Measurements from ENCODE around the gene DCDC2.
"Not testable (repeated sequence)": the region's sequence is repeated elsewhere in the genome, so short reads cannot be mapped to it uniquely, and the experiment has no call there.

Gene DCDC2

DNA sequence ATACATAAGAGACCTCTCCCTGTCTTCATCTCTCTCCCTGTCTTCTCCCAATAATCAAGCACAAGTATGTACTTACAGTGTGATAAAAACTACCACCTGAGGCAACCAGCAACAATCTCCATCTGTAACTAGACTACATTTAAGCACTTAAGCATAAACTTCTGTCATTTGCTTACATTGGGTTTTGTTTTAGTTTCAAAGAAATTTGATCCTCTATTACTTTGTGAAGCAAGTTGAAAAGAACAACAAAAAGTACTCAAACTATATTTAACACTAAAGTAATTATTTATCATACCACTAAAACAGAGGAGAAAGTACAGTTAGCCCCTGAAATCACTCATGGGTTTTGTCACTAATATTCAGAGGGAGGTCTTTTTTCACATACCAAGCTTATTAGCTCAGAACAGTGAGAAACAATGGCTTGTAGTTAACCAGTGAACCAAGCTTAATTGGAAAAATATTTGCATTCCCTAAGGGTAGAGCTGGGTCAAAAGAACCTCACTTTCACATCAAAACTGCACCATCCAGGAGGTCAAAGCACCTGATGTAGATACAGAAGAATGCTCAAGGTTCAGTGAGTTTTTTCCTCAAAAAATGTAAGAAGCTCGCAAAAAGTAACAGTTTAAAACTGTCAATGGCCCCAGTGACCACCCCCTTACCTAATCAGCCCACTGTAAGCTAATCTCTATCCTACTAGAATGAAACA is 34.1 kb downstream of the DCDC2 start:
- DNase-seq, result no peak

DNA sequence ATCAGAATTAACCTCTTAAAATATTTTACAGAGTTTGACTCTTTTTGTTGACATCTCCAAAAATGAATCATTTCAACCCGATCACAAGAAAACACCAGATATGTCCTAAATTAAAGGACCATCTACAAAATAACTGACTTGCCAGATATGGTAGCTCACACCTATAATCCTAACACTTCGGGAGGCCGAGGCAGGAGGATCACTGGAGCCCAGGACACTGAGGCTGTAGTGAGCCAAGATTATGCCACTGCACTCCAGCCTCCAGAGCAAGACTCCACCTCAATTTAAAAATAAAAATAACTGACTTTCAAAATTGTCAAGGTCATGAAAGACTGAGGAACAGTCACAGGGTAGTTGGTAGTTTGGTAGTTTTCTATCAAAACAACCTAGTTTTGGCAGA is 34.9 kb downstream of the DCDC2 start:
- no peak for DNase-seq

DNA sequence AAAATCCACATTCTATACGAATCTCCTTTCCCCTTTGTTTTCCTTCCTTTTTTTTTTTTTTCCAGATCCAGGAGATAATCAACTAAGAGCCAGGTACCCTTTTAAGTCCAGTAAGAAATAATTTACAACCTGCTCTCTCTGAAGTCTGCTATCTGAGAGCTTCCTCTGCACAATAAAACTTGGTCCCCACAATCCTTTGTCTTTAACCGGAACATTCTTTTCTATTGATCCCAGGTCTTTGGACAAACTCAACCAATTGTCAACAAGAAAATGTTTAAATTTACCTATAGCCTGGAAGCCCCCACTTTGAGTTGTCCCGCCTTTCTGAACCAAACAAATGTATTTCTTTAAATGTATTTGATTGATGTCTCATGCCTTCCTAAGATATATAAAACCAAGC is 35.4 kb downstream of the DCDC2 start:
- DNase-seq, result not testable (repeated sequence)

DNA sequence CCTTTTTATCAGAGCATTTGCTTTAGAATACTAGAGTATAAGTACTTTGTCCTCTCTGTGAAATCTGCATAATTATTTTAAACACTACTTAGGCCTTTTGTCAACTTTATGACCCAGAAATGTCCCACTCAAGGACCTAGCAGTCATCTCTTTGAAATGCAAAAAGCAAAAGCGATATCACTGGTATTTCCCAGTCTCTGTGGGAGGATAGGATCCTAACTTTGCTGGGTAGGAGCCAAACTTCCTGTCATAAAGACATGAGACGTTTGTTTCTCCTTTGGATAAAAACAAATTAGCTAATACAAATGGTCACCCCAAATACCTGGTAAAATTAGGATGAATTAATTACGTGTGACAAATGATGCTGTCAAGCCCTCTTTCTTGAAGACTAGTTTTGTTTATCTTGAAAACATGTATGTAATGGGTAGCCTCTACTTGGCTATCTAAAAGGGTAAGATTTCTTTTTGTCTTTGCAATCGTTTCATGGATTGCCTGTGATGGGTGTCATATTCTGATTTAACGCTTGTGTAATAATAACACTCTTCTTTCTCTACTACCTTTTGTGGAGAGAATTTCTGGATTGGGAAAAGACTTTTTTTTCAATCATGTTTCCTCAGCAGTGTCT is 36.2 kb downstream of the DCDC2 start:
- no peak for DNase-seq

DNA sequence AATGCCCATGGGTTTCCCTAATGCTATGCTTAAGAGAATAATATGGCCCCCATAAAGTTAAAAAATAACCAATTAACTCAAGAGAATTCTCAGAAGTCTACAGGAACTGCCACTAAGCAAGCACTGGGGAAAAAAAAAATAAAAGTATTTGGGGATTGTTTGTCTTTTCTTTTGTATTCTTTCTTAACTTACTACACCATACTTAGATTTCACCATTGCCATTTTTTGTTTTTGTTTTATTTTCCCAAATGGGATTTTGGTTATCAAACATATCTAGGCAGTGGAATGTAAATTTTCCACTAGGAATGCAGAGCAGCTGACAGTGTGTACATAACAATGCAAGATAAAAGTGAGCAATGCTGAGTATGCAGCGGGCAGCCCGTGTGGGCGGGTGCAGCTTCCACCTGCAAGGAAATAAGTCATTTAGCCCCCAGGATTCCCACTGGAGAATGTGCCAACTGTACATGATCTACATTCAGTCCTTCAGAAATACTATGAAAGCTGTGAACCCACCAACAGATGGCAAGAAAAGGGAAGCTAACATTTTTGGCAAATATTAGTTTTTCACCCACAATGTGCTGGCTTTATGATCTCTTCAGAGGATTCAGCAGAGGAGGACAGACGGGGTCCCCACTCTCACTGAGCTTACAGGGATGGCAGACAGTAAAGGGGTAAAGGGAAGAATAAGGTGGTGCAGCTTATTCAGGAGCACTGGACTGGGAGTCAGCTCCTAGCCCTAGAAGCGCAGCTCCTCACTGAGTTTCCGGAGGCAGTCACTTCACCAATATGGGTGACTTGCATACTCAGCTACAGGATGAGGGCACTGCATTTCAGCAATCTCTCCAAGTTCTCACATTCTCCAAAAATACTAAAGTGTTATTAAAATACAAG is 44.4 kb downstream of the DCDC2 start:
- no peak for DNase-seq

DNA sequence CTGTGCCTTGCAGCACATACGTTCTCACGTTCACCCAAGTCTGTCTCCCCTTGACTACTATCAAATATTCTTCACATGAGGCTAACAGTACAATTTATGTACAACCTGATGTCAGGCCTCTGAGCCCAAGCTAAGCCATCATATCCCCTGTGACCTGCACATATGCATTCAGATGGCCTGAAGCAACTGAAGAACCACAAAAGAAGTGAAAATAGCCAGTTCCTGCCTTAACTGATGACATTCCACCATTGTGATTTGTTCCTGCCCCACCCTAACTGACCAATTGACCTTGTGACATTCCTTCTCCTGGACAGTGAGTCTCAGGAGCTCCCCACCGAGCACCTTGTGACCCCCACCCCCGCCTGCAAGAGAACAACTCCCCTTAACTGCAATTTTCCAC is 46.1 kb downstream of the DCDC2 start:
- not testable (repeated sequence) for DNase-seq

DNA sequence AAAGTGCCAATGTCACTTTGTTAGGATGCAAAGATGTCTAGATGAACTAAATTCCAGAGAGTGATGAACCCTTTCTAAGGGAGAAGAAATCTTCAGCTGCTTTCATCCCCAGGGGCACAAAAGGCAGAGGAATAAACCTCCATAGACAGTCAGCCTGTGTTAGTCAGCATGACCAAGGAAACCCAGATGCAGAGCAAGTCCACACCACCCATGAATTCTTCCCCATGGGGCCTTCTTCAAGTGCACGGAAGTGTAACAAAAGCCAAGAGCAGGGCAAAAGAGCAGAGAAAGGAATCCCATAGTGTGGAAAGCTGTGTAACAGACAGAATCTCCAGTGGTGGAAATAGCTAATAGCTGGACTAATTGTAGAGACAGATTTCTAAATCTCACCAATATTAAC is 50.0 kb downstream of the DCDC2 start:
- DNase-seq, result no peak

DNA sequence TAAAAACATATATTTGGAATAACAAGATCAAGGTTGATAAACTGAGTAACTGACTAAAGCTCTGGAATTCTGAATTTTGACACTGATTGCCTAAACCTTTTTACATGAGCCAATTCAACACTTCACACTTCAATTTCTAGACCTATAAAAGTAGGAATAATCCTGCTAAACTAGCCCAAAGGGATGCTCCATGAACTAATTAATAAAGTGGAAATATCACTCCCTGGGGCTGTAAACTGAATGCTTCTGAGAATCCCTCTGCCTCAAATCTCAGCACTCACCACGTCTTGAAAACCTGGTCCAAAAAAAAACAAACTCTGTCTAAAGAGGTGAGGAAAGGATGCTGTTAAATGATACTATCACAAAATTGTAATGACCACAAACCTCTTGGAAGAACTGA is 50.9 kb downstream of the DCDC2 start:
- no peak for DNase-seq

DNA sequence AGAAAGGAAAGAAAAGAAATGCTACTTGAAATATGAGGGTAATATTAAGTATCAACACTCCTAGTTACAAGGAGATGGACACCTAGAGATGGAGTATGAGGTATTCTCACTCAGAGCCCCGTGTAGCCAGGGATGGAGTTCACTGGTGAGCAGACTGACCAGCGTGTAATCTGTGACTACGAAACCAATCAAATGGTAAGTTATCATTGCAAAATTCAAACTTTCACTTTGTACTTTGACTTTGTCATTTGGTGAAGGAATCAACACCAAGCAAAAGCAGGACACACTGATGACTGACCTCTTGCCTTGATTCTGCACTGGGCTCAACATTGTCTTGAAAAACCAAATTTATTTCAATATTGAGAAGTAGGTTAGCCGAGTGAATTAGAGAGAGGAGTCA is 51.8 kb downstream of the DCDC2 start:
- no peak for DNase-seq

DNA sequence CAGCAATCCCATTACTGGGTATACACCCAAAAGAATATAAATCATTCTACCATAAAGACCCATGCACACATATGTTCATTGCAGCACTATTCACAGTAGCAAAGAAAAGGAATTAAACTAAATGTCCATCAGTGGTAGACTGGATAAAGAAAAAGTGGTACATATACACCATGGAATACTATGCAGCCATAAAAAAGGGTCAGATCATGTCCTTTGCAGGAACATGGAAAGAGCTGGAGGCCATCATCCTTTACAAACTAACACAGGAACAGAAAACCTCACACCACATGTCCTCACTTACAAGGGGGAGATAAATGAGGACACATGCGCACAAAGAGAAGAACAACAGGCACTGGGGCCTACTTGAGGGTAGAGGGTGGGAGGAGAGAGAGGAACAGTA is 60.9 kb downstream of the DCDC2 start:
- no peak for DNase-seq

DNA sequence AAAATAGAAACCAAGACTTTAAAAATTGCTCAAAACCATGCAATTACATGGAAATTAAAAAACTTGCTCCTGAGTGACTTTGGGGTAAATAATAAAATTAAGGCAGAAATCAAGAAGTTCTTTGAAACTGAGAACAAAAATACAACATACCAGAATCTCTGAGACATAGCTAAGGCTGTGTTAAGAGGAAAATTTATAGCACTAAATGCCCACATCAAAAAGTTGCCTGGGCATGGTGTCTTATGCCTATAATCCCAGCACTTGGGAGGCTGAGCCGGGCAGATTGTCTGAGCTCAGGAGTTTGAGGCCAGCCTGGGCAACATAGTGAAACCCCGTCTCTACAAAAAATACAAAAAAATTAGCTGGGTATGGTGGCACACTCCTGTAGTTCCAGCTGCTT is 64.0 kb downstream of the DCDC2 start:
- DNase-seq, result not testable (repeated sequence)

DNA sequence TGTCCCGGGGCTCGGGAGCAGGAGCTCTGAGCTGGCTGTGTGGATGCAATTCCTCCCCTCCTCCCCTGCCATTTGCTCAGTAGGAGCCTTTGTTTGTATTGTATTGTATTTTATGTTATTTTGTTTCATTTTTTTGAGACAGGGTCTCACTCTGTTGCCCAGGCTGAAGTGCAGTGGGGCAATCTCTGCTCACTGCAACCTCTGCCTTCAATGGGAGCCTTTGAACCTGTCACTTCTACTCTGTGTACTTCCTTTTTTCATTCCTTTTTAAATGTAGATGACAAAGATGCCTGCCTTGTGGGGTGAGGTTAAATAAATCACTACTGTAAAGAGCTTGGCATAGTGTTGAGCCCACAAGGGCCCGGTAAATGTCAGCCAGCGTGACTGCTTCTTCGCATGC is 70.6 kb downstream of the DCDC2 start:
- DNase-seq, result no peak

DNA sequence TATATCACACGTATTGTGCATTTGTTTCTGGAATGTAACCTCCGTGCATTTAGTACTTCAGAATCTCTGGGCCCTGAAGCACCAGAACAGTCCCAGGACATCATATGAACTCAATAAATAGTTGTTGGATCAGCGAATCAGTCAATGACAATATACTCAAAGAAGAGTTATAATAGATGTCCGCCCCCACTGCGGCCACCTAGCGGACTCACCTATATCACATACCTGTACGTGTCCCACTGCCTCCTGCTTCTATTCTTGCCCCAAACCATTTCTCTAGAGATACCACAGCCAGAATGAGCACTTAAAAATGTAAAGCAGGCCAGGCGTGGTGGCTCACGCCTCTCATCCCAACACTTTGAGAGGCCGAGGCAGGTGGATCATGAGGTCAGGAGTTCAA is 73.9 kb downstream of the DCDC2 start:
- DNase-seq, result no peak

DNA sequence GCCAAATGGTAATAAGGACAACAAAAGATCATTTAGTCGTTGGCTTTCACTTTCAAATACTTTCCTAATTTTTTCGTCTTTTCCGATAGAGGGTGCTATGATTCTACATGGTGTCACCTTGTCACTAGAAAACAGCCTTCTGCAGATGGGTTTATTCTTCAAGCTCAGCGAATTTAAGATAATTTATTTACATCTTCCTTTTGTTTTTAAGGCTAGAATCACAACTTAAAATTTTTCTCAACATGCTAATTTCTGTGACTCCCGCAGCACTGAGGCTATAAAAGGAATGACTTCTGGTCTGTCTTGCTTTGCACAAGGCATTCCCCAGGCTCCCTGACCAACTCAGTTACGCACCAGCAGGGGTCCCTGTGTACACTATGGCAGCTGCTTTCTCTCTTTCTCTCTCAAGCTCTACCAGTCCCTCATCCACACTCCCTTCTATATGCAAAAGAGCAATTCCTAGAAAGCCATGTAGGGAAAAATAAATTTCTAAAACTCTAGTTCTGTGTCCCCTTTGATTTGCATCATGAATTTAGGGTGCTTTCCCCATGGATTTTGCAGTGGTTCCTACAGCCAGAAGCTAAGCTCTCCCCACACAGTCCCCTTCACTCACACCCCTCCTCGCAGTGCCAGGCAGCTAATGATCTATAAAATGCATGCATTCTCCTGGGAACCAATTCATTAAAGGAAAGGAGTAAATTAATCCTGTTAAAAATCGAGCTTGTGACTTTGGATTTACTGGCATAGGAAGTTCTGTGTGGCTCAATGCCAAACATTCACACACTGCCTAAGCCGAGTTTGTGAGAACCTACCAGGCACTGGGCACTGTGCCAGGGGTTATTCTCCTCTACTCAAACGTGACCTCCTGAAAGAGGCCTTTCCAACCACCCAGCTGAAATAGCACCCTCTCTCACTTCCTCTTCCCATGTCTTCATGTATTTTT is 74.5 kb downstream of the DCDC2 start:
- peak; percentile 93 for DNase-seq

DNA sequence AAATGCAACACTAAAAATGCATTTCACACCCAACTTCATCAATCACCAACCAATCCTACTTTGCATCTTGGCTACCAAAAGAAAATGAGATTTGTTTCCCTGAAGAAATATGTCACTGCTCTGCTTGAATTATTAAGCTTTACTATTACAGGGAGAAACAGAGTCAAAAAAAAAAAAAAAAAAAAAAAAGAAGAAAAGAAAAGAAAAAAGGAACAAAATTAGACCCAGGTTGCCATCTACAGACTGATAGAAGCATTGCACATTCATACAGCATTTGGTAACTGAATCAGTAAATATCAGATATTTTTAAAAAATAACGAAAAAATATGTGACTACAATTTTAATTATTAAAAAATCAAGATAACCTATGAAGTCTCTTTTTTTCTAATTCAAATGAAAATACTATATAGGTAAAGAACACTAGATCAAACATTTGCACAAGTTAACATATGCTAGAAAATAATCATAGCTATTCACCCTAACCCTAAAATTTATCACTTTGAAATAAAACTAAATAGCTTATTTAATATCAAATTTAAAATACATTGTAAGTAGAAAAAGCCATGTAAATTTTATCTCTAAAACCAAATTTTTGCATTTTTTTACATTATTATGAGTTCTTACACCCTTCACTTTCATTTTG is 83.3 kb downstream of the DCDC2 start:
- DNase-seq, result peak; percentile 14

DNA sequence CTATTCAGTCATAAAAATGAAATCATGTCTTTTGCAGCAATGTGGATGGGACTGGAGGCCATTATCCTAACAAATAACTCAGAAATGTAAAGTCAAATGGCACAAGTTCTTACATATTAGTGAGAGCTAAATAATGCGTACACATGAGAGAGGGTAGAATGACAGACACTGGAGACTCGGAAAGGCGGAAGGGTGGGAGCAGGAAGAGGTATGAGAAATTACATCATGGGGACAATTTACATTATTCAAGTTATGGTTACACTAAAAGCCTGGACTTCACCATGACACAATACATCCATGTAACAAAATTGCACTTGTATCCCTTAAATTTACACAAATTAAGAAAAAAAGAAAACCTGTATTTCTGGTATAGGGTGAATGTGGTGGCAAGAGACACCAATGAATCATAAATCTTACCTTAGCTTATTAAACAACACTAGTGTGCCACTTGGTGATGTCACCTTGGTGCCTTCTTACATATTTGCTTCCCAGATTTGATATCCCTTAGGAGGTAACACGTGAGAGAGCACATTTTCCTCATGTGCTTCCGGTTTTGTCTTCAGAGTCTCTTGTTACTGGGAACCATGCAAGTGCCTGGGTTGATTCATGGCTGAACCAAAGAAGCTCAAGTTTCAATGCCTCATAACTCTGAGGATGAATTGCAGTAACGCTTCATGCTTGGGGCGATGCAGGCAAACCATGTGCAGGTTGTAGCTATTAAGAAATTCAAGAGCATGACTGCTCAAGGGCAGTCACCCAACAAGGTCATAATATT is 84.6 kb downstream of the DCDC2 start:
- no peak for DNase-seq

DNA sequence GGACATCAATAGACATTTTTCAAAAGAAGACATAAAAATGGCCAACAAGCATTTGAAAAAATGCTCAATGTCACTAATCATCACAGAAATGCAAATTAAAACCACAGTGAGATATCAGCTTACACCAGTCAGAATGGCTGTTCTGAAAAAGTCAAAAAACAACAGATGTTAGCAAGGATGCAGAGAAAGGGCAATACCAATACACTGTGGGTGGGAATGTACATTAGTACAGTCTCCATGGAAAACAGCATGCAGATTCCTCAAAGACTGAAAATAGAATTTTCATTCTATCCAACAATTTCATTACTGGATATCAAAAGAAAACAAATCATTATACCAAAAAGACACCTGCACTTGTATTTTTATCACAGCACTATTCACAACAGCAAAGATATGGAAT is 85.3 kb downstream of the DCDC2 start:
- DNase-seq, result peak; percentile 42

DNA sequence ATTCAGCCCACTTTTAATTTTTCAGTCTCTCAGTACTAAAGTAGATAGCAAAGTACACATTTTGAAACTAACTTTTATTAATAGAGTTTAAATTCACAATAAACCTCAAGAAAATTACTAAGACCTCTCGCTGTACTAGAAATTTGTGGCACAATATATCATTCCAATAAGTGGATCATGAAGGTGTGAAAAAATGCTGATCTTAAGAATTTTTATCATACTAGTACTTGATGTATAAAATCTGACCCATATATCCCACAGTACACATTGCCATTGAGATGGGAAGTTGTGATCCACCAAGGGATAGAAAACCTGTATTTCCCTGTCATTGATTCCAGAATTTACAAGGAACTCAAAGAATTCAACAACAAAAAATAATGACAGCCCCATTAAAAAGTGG is 85.7 kb downstream of the DCDC2 start:
- DNase-seq, result no peak

DNA sequence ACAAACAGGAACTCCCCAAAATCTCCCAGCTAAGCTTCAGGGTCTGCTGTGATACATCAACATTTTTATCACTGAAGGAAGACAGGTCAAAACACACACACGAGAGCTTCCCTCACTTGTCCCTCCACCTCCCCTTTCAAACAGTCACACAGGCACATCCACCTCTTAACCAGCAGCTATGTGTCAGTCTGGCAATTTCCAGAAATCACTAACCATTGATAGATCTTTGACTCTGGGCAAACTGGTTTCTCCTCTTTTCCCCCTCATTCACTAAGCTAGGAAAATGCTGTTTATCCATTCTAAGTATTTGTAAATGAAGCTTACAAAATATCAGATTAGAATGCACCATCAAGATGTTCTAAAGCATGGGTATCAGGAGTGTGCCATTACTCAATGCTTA is 87.8 kb downstream of the DCDC2 start:
- DNase-seq, result no peak

DNA sequence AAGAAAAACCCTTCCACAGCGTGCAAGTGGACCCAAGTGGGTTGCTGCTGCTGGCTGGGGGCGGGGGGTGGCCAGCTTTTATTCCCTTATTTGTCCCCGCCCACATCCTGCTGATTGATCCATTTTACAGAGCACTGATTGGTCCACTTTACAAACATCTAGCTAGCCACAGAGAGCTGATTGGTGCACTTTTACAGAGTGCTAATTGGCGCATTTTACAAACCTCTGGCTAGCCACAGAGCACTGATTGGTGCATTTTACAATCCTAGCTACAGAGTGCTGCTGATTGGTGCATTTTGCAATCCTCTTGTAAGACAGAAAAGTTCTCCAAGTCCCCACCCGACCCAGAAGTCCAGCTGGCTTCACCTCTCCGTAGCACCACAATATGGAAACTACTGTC is 99.6 kb downstream of the DCDC2 start:
- not testable (repeated sequence) for DNase-seq

DNA sequence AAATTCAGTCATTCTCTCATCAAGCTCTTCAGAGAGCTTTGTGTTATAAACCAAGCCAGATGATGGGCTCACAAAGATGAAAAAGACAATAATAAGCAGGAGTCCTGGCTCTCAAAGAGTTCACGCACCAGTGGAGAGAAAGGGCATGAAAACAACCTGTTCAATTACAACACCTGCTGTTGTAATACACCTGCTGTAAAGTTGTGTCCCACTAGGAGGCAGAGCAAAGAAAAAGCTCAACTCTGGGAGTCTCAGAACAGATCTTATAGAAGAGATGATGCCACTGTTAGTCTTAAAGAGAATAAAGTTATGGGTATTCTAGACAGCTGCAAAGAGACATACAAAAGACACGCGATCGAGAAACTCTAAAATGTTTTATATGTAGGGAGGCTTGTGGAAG is 100.6 kb downstream of the DCDC2 start:
- DNase-seq, result no peak

DNA sequence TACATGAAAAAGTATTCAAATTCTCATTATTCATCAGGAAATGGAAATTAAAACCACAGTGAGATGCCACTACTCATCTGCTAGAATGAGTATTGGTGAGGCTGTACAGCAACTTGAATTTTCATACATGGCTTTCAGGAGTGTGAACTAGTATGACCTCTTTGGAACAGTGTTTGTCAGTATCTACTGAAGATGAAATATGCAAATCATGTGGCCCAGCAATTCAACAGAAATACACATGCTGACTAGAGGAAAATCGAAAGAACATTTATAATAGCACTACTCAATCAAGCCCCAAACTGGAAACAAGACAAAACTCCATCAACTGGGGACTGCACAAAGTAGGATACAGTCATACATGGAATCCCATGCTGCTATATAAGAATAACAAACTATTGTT is 102.2 kb downstream of the DCDC2 start:
- DNase-seq, result no peak

Data from NCI-H1694 treated with DMSO at 0.1 percent for 48 hours (cell line).